Mesendoderm (in vitro differentiated cells): ENCODE data around the gene ASAH2B.

Experiments used
- DNase-seq: peaks from one replicate; pipeline ENCODE4 v3.0.0; 2013
- H2AK5ac ChIP-seq: 2 replicates; pipeline ENCODE4 v1.6.1; 2013; ENCODE audit warnings: low read length, inconsistent platforms
- H2BK120ac ChIP-seq: 2 replicates; pipeline ENCODE4 v1.6.1; 2013; ENCODE audit warnings: low read depth, mild to moderate bottlenecking, low read length, moderate library complexity, mixed read lengths
- H2BK15ac ChIP-seq: replicated peaks from 2 replicates; pipeline ENCODE4 v1.6.1; 2013; ENCODE audit warnings: low read depth, mild to moderate bottlenecking, moderate library complexity
- H2BK5ac ChIP-seq: 2 replicates; pipeline ENCODE4 v1.6.1; 2013; ENCODE audit warnings: low read length, inconsistent platforms
- H3K18ac ChIP-seq: 2 replicates; pipeline ENCODE4 v1.6.1; 2013; ENCODE audit warnings: mild to moderate bottlenecking, low read length, mixed read lengths
- H3K23ac ChIP-seq: one replicate; pipeline ENCODE4 v1.6.1; 2013; ENCODE audit warnings: low read length
- H3K27ac ChIP-seq: 2 replicates; pipeline ENCODE4 v1.5.1; 2013; ENCODE audit warnings: low read depth, mild to moderate bottlenecking, inconsistent platforms, low read length, moderate library complexity
- H3K27me3 ChIP-seq: 2 replicates; pipeline ENCODE4 v1.6.1; 2013; ENCODE audit warnings: low read length, control low read depth, mild to moderate bottlenecking, inconsistent platforms; ENCODE audit not compliant: insufficient read depth, poor library complexity
- H3K36me3 ChIP-seq: 2 replicates; pipeline ENCODE4 v1.6.1; 2013; ENCODE audit warnings: low read length, inconsistent platforms; ENCODE audit not compliant: control insufficient read depth, insufficient read depth
- H3K4ac ChIP-seq: one replicate; pipeline ENCODE4 v1.6.1; 2013; ENCODE audit warnings: low read depth, mild to moderate bottlenecking, low read length, moderate library complexity
- H3K4me1 ChIP-seq: 2 replicates; pipeline ENCODE4 v1.6.1; 2013; ENCODE audit warnings: low read depth, low read length, inconsistent platforms; ENCODE audit not compliant: control insufficient read depth
- H3K4me2 ChIP-seq: 2 replicates; pipeline ENCODE4 v1.6.1; 2013; ENCODE audit warnings: low read length
- H3K4me3 ChIP-seq: 2 replicates; pipeline ENCODE4 v1.5.1; 2013; ENCODE audit warnings: mild to moderate bottlenecking, low read length
- H3K56ac ChIP-seq: one replicate; pipeline ENCODE4 v1.6.1; 2013; ENCODE audit warnings: low read length
- H3K79me1 ChIP-seq: 2 replicates; pipeline ENCODE4 v1.6.1; 2013; ENCODE audit warnings: low read length, inconsistent platforms
- H3K79me2 ChIP-seq: 2 replicates; pipeline ENCODE4 v1.6.1; 2013; ENCODE audit warnings: mild to moderate bottlenecking, low read length; ENCODE audit not compliant: control insufficient read depth, insufficient read depth
- H3K9ac ChIP-seq: 2 replicates; pipeline ENCODE4 v1.6.1; 2013; ENCODE audit warnings: low read length, inconsistent platforms
- H4K5ac ChIP-seq: one replicate; pipeline ENCODE4 v1.6.1; 2013; ENCODE audit warnings: low read length
- H4K8ac ChIP-seq: one replicate; pipeline ENCODE4 v1.6.1; 2013; ENCODE audit warnings: low read depth, mild to moderate bottlenecking, control low read depth, low read length, moderate library complexity
- WGBS: extraction: QIAGEN DNeasy Blood & Tissue Kit; methylation state at CpG from one replicate; pipeline ENCODE4 v1.1.7; 2013; ENCODE audit warnings: low lambda C conversion rate, missing lambda C conversion rate; ENCODE audit not compliant: insufficient coverage; ENCODE audit errors: extremely low coverage; 5-methylcytosine and 5-hydroxymethylcytosine counted together

The ASAH2B gene

DNA sequence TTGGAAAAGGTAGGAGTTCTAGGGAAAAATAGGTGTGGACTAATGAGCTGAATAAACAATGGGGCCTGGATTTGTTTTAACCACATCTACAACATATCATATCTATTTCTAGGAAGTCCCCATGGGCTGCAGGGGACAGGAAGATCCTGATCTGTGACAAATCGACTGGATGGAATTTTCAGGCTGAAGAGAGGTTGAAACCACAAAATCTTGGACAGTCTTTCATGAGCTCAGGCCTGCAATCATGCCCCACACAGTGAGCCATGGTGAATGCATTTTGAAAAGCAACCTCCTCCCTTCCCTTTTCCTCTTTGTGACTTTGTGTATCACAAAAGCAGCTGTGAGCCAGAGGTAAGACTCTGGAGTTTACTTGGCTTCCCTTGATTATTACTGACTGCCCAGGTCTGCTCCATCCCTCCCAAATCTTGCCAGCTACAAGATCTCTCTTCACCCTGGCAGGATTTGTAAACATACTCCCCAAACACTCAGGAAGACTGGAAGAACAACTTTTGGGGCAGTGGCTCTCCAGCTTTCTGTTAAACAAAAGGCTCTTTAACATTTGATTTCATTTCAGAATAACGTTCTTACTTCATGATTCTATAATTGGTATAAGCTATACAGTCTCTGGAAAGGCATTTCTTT, 66.4 kb downstream of the ASAH2B start:
- WGBS: no CpG with 5 or more reads among the region's 2 CpGs
- no peaks in the 10 kb centered on the region for H3K36me3 ChIP-seq
- H3K9ac ChIP-seq: no peak overlapping the region
- H2AK5ac ChIP-seq: no peak overlapping the region
- no peak overlapping the region for H3K27ac ChIP-seq
- no peak overlapping the region for H3K23ac ChIP-seq
- no peak overlapping the region for H3K4me2 ChIP-seq
- H4K8ac ChIP-seq: peak overlapping the region; percentile 56
- no peak for DNase-seq
- H2BK120ac ChIP-seq: no peak overlapping the region
- no peaks in the 10 kb centered on the region for H3K27me3 ChIP-seq
- H3K79me1 ChIP-seq: no peaks in the 10 kb centered on the region
- H2BK5ac ChIP-seq: no peak overlapping the region
- H3K79me2 ChIP-seq: no peaks in the 10 kb centered on the region
- H3K4me3 ChIP-seq: no peak overlapping the region
- H2BK15ac ChIP-seq: no peak overlapping the region
- H3K4me1 ChIP-seq: no peaks in the 10 kb centered on the region
- H3K4ac ChIP-seq: no peak overlapping the region
- H4K5ac ChIP-seq: no peak overlapping the region
- peak overlapping the region; percentile 8 for H3K56ac ChIP-seq
- H3K18ac ChIP-seq: no peak overlapping the region

DNA sequence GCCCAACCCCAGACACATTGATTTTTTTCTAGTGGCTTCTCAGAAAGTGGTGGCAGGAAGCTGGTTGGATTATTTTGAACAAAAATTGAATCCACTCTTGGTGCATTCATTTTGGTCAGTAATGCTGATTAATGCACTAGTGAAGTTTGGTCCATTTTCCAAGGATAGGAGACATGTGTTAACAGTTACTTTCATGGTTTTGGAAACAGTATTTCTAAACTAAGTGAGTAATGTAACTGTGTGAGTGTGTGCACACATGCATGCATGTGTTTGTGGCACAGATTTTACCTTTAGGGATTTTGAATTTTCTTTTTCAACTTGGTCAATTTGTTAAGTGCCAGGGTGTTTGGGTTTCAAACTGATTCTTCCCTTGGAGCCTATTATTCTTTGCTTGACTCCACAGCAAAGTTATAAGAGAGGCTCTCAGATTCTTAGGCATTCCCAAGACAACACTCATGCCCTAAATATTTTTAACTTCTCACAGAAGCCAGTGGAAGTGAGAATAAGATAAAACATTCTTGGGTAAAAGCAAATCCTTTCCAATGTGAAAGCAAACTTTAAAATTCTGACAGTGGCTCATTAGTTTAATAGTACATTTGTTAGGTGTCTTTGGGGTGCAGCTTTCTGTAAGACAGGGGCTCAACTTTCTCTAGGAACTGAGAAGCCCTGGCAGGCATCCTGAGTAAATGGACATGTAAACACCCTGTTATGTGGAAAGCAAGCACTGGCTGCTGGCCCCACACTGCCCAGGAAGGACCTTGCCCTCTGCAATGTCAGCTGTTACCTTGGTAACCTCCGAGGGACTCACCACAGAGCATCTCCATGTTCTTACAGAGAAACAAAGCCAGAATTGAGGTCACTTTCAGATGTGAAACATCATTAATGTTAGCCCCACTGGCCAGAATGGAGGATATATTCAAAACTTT, 68.4 kb downstream of the ASAH2B start:
- no peak overlapping the region for H2AK5ac ChIP-seq
- H2BK120ac ChIP-seq: no peak overlapping the region
- no peak overlapping the region for H3K56ac ChIP-seq
- no peaks in the 10 kb centered on the region for H3K79me1 ChIP-seq
- no peak overlapping the region for H3K9ac ChIP-seq
- no peaks in the 10 kb centered on the region for H3K36me3 ChIP-seq
- no peak overlapping the region for H4K8ac ChIP-seq
- WGBS: no CpG with 5 or more reads among the region's 1 CpG
- H3K27me3 ChIP-seq: no peaks in the 10 kb centered on the region
- H3K4me3 ChIP-seq: no peak overlapping the region
- H3K4ac ChIP-seq: no peak overlapping the region
- DNase-seq: peak; percentile 33
- H3K4me1 ChIP-seq: no peaks in the 10 kb centered on the region
- no peak overlapping the region for H3K27ac ChIP-seq
- H3K4me2 ChIP-seq: no peak overlapping the region
- H2BK5ac ChIP-seq: no peak overlapping the region
- no peaks in the 10 kb centered on the region for H3K79me2 ChIP-seq
- no peak overlapping the region for H4K5ac ChIP-seq
- no peak overlapping the region for H3K18ac ChIP-seq
- no peak overlapping the region for H3K23ac ChIP-seq
- no peak overlapping the region for H2BK15ac ChIP-seq
